IPS-NIHi7 (cell line): ENCODE results near the gene CYB5B.
"Not testable (repeated sequence)": the region's sequence is repeated elsewhere in the genome, so short reads cannot be mapped to it uniquely, and the experiment has no call there.

Experiments
- DNase-seq: peaks from one replicate; pipeline ENCODE4 v3.0.0; 2012; ENCODE audit warnings: mixed read lengths; ENCODE audit errors: extremely low spot score

CYB5B gene

DNA sequence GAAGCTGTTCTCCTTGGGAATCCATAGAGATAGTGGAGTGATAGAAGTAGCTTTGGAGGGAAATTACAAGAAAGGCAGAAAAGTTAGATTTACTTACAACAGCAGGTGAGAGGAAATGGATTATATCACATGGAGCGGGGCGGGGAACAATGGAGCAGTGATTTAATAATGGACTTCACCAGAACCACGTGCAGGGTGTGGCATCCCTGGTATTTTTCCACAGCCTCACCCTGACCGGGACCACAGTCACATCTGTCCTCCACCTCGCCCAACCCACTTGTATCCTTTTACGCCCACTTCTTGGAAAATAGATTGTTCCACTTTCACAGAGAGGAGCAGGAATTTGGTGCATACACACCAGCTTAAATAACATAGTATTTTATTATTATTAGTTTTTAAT is 15.9 kb upstream of the CYB5B start:
- no peak for DNase-seq

- no peak for DNase-seq
Observed at GRCh38 chr16:69410219-69410990, 14.0 kb upstream of the CYB5B start.

DNA sequence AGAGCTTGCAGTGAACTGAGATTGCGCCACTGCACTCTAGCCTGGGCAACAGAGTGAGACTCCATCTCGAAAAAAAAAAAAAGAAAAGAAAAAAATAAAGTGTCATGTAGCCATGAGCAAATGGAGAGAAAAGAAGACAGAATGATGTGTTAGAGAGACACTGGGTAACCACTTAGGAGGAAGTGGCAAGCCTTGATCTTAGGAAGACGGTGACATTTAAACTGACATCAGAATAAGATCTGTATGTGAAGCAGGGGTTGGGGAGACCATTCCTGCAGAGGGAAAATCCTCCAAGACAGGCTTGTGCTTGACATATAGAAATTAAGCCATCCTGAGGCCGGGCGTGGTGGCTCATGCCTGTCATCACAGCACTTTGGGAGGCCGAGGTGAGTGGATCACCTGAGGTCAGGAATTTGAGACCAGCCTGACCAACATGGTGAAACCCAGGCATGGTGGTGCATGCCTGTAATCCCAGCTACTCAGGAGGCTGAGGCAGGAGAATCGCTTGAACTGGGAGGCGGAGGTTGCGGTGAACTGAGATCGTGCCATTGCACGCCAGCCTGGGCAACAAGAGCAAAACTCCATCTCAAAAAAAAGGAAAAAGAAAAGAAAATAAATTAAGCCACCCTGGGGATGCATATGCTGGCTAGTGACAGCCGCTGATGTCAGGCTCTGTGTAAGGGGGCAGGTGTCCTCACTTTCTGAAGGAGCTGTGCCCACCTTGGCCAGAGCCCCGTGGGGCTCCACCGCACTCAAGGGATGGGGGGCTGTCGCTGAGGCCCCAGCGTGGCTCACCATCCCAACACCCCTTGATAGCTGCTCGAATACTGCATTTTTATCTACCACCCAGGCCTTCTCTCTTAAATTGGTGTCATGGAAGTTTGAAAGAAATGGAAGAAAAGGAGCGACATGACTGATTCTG is 13.1 kb upstream of the CYB5B start:
- no peak for DNase-seq

GRCh38 chr16:69412287-69412686 is 12.1 kb upstream of the CYB5B start:
- no peak for DNase-seq

GRCh38 chr16:69413045-69413664 is 11.3 kb upstream of the CYB5B start:
- no peak for DNase-seq

GRCh38 chr16:69417520-69418199 is 6.8 kb upstream of the CYB5B start:
- DNase-seq, result peak; percentile 55

GRCh38 chr16:69419956-69420355 is 4.5 kb upstream of the CYB5B start:
- DNase-seq, result no peak

DNA sequence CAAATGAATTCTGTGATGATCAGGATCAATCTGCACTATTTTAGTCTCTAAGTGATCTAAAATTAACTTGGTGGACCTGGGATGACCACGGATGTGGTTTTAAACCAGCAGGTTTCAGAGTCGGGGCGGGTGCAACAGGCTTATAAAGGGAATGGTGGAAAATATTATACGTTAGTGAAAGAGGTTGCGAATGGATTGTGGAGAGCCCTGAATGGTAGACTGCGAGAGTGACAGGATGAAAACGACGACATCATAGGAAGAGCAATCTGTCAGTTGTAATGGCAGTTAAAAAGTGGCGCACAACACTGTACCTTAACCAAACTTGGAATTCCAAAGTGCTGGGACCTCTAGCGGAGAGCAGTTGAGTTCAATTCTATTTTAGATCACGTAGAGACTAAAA is 1.2 kb upstream of the CYB5B start:
- DNase-seq, result no peak

GRCh38 chr16:69424935-69425784 is 741 bp downstream of the CYB5B start:
- DNase-seq, result no peak

DNA sequence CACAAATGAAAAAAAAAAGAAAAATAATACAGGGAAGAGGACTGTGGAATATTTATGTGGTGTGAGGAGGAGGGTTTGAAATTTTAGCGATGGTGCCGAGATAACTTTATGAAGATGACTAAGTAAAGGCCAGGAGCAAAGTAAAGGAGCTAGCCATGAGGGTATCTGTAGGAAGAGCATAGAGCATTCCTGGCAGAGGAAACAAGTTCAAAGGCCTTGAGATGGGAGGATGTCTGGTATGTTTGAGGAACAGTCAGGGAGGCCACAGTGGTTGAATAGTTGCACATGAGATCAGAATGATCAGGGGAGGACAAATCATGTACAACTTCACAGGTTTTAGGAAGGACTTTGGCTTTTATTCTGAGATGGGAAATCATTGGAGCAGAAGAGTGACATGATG is 4.2 kb downstream of the CYB5B start:
- DNase-seq, result no peak

DNA sequence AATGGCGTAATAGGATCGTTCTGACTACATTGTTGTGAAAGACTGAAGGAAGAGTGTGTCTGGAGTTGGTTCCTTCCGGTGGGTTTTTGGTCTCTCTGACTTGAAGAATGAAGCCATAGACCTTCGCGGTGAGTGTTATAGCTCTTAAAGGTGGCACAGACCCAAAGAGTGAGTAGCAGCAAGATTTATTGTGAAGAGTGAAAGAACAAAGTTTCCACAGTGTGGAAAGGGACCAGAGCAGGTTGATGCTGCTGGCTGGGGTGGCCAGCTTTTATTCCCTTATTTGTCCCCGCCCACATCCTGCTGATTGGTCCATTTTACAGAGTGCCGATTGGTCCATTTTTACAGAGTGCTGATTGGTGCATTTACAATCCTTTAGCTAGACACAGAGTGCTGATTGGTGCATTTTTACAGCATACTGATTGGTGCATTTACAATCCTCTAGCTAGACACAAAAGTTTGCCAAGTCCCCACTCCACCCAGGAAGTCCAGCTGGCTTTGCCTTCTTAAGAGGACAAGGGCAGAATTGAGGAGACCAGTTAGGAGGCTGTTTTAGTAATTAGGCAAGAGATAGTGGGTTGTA is 4.7 kb downstream of the CYB5B start:
- DNase-seq, result not testable (repeated sequence)

GRCh38 chr16:69431948-69432468 is 7.6 kb downstream of the CYB5B start:
- DNase-seq, result no peak

DNA sequence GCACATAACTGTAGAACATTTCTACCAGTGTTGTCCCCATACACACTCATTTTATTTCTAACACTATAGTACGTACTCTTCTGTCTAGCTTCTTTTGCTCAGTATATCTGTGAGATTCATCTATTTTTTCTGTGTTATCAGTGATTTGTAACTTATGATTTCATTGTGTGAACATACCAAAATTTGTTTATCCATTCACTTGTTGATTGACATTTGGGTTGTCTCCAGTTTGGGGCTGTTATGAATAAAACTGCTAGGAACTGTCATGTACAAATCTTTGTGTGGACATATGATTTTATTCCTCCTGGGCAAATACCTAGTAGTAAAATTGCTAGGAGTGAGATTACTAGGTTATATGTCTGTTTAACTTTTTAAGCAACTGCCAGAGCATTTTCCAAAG is 9.6 kb downstream of the CYB5B start:
- no peak for DNase-seq

DNA sequence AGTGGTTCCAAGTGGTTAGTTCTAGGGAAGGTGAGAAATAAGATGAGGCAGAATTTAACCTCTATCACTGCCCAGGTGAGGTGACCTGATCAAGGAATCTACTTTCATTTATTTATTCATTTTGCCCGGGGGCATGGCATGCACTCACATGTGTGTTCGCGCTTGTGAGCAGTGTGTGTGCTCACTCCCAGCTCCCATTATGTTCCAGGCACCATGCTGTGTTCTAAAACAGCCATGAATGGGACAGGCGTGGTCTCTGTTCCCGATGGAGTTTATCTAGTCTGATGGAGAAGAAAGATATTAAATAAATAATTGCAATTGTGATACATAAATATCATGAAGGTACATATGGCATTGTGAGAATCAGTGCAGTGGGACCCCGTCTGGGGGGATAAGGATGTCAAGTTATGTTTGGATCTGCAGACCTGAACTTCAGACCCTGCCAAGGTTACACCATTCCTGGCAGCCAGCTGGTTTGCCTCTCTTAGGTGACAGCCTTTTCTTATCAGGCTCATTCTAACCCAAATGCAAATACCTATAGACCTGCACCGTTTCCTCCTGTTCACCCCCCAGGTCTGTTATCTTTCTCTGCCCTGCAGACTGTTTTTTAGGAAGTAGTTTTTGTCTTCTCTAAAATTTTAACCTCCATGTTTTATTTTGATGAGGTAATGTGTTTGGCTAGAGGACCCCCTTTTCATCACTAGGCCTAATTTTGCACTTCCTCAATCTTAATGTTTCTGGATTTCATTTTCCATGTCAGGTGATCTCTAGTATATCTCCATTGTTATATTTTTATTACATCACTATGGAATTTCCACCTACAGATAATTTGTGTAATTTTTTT is 11.8 kb downstream of the CYB5B start:
- peak; percentile 21 for DNase-seq

DNA sequence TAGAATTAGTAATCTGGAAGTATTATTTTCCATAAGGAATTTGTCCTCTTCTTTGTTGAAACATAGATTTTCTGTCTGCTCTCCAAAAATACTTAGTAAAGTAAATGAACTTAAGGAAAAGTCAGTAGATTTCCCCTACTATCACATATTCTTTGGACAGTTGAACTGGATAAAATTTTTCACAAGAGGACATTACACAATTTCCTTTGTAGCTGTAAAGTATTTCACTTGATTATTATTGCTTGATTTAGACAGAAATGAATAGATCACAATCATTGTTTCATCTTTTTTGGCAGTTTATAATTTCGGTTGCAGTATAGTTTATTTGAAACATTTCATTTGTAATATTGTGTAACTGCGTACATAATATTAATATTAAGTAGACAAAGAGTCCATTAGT is 12.5 kb downstream of the CYB5B start:
- DNase-seq, result no peak

GRCh38 chr16:69438465-69438864 is 14.0 kb downstream of the CYB5B start:
- DNase-seq, result no peak

GRCh38 chr16:69440250-69440649 is 15.8 kb downstream of the CYB5B start:
- no peak for DNase-seq

- DNase-seq, result not testable (repeated sequence)
Observed at GRCh38 chr16:69441030-69441429, 16.6 kb downstream of the CYB5B start.

GRCh38 chr16:69443927-69444631 is 19.7 kb downstream of the CYB5B start:
- no peak for DNase-seq
